ENCODE results near the gene DDR2.
"Not testable (repeated sequence)": the region's sequence is repeated elsewhere in the genome, so short reads cannot be mapped to it uniquely, and the experiment has no call there.

DDR2 gene
- 0.25 to 6.4 (median 0.56) reads per million in 17 experiments for total RNA-seq

DNA sequence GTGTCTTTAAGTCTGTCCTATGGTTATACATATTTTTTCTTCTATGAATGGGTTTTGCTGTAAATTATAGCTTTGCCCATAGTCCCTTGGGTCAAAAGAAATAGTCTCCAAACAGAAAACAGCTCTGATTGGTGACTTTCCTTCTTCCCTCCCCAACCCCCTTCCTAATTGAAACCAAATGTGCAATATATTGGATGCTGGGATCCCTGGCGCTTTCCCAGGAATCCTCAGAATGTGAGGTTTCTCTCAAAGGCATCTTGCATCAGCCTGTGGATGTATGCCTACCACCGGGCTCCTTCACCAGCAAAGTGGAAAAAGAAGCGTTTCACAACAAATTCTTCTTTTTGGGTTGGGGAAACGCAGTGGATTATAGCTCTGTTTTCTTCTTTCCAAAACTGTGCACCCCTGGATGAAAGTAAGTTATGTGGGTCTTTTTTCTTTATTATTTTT is at the start of gene DDR2:
DDR2 (plus strand) TSS at position 248 of the 450 bp plus-strand sequence. CDS start 86,600 bp downstream, outside the sequence.
- no peak for DNase-seq

DNA sequence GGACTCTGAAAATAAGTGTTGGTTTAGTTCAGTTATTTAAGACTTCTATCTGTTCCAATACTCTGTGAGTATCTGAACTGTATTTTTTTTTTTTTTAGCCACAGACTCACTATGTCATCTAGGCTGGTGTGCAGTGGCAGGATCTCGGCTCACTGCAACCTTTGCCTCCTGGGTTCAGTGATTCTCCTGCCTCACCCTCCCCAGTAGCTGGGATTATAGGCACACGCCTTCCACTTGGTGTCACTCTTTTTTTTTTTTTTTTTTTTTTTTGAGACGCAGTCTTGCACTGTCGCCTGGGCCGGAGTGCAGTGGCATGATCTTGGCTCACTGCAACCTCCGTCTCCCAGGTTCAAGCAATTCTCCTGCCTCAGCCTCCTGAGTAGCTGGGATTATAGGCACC is 49.4 kb upstream of the DDR2 start:
- not testable (repeated sequence) for DNase-seq

DNA sequence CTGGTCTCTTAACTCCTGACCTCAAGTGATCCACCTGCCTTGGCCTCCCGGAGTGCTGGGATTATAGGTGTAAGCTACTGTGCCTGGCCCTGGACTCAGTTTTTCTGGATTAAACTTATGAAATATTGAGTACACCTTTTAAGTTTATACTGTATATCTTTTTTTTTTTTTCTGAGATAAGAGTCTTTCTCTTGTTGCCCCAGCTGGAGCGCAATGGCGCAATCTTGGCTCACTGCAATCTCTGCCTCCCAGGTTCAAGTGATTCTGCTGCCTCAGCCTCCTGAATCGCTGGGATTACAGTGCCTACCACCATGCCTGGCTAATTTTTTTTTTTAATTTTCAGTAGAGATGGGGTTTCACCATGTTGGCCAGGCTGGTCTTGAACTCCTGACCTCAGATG is 47.2 kb upstream of the DDR2 start:
- not testable (repeated sequence) for DNase-seq

DNA sequence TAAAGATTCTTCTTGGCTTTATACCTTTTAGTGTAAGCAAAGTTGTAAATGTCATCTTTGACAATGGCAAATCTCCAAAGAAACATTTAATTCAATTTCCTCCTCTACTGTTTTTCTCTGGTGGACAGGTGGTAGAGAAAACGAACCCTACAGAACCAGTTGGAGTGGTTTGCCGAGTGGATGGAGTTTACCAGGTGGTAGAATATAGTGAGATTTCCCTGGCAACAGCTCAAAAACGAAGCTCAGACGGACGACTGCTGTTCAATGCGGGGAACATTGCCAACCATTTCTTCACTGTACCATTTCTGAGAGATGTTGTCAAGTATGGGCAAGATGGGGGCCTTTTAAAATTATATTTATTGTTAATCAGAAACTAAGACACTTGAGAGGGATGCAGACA is 44.9 kb upstream of the DDR2 start:
- DNase-seq = no peak

DNA sequence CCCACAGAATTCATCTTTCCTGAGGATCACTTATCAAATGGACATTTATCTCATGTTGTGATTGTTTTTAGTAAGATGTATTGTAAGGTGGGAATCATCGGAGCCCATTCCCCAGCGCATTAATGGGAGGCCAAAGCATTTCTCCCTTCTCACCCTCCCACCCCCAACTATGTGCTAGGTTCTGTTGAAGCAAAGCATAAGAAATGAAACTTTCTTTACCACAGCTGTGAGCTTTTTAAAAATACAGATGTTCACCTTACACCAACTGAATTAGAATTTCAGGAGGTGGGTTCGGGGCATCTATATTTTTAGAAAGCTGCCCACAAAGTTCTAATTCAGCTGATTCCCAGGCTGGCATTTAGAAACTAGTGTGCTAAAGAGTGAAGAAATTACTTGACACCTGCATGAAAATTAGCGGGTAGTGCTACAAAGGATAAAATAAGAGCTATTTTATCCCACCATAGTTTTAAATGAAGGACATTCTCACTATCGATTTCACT is 44.5 kb upstream of the DDR2 start:
- no peak for DNase-seq

DNA sequence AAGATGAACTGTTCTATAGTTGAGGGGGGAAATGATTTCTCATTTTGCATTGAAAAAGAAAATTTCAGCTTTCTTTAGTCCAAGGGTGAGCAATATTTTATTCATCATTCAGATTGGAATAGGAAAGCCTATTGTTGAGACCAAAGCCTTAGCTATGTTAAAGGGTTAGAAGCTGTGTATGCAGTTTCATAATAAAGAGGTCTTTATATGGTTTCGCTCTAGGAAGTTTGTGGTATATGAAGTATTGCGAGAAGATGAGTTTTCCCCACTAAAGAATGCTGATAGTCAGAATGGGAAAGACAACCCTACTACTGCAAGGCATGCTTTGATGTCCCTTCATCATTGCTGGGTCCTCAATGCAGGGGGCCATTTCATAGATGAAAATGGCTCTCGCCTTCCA is 42.2 kb upstream of the DDR2 start:
- DNase-seq = no peak

DNA sequence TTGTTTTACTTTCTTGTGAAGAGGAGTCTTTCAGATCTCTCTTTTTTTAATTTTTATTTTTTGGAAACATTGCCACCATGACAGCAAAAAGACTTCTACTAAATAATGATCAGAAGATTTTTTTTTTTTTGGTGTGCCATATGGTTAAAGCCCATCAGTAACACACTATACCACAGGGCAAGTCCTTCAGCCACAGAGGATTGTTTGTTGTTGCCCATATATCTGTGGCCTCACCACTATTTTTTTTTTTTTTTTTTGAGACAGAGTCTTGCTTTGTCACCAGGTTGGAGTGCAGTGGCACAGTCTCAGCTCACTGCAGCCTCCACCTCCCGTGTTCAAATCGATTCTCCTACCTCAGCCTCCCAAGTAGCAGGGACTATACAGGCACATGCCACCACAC is 41.6 kb upstream of the DDR2 start:
- no peak for DNase-seq

DNA sequence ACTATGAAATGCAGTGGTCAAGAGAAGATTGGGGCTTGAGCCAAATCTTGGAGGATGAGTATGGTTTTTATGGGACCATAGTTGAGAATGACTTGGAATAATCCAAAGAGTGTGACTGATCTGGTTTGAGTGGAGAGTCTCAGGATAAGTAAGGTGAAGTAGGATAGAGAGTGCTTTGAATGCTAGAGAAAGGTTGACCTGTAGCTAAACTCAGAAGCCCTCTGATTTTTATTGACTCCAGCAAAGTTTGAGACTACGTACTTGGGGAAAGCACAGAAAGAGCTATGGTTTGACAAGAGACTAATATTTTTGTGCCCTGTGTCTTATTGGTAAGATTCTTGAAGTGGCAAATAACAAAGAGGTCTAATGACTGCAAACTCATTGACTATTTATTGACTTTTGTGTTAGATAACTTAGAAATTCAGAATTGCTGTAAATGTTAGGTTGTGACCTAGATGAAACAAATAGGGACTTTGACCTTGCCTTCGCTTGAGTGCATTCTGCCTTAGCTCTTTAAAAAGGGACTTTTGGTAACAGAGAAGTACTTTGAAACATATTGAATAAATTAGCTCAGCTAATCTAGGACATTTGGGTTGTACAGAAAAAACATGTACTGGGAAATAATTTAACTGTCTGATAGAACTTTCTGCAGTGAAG is 35.6 kb upstream of the DDR2 start:
- DNase-seq = no peak

DNA sequence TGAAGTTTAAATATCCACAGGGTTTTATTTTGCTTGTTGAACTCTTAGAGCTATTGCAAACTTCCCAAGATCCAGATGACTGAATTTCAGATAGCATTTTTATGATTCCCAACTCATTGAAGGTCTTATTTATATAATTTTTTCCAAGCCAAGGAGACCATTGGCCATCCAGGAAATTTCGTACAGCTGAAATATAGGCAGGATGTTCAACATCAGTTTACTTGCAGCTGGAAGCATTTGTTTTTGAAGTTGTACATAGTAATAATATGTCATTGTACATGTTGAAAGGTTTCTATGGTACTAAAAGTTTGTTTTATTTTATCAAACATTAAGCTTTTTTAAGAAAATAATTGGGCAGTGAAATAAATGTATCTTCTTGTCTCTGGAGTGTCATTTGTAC is 32.8 kb upstream of the DDR2 start:
- no peak for DNase-seq

DNA sequence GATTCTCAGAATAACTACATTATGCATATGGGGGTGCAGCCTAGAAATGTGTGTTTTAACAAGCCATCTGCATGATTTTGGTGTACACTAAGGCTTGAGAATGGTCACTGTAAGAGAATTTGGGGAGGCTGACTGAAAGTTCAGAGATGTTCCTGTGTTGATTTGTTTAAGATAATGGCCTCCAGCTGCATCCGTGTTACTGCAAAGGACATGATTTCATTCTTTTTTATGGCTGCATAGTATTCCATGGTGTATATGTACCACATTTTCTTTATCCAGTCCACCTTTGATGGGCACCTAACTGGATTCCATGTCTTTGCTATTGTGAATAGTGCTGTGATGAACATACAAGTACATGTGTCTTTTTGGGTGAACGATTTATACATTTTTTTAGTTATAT is 29.1 kb upstream of the DDR2 start:
- not testable (repeated sequence) for DNase-seq

DNA sequence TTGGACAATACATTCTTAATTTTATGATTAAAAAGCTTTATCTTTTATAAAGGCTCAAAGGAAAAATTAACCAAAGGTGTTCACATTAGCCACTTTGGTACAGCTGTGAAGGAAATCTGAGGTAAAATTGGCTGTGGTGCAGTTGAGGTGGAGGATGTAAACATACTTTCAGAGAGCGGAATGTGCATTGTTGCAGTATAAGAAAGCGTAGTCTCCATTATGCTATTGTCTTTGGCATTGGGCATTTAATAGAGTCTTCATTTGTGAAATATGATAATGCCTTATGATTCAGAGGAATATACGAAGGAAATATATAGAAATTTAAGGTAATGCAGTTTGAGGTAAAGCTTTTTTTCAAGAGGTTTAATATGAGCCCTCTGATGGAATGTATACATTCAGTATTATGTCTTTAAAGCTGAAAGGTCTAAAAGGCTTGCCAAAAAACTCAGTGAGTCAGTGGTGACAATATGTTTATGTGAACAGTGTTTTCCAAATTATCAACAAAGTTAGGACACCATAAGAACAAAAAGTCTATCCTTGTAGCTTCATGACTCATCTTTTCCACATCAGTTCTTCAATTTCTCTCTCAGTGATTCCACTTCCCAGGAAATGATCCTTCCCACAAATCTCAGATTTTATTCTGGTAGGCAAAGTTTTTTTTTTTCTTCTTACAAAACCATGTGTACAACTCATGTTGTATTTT is 26.9 kb upstream of the DDR2 start:
- peak in 2 of 4 experiments; percentile 6 to 23 for DNase-seq

DNA sequence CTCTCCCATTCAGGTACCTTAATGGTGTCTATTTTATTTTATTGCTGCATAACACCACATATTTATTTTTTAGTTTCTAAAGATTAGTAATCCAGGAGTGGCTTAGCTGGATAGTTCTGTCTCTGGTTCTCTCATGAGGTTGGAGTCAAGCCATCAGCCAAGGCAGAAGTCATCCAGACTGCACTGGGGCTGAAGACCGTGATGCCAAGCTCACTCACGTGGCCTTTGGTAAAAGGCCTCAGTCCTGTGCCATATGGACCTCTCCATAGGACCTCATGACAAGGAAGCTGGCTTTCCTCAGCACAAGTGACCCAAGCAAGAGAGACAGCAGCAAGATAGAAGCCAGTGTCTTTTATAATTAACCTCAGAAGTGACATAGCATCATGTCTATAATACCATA is 23.0 kb upstream of the DDR2 start:
- DNase-seq = no peak

DNA sequence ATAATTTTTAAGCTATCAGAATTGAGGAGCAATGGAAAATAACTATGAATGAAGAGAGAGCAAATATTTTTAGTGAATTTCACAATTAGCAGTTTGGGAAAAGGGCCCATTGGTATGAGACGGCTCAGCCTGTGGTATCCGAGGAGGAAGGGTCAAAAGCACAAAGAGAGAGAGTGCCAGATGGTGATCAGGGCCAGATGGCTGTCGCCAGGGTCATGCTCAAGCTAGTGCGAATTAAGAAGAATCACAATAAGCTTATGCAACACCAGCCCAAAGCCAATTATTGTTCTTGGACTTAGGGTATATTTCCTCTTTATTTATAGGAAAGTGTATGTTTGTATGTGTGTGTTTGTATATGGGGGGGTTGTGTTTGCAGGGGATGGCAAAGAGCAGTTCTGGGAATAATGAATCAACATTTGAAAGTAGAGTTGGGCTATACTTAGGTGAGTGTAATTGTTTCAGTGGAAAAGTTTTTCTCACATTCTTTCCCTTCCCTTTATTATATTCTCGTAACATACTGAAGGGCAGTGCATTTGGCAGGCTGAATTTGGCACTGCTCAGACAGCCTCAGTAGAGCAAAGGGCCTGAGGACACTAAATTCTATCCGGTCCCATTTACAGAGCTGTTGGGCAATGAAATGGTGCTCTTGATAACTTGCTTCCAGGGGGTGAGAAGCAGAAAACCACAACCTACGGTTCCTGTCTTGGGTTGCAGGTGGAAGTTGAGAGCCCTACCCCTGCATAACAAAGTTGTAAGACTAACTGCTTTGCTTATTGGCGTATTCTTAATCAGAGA is 19.5 kb upstream of the DDR2 start:
- no peak for DNase-seq

DNA sequence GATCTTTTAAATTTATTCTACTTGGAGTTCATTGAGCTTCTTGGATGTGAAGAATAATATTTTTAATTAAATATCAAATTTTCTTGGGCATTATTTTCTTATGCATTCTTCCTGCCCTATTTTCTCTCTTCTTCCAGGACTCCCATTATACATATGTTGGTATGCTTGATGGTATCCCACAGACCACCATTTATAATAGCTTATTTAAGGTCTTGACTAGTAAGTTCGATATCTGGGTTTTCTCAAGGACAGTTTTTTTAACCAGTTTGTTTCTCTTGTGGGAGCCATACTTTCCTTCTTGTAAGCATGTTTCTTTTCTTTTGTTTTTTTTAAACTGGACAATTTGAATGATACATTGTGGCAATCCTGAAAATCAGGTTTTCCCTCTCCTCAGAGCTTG is 15.4 kb upstream of the DDR2 start:
- DNase-seq = no peak

DNA sequence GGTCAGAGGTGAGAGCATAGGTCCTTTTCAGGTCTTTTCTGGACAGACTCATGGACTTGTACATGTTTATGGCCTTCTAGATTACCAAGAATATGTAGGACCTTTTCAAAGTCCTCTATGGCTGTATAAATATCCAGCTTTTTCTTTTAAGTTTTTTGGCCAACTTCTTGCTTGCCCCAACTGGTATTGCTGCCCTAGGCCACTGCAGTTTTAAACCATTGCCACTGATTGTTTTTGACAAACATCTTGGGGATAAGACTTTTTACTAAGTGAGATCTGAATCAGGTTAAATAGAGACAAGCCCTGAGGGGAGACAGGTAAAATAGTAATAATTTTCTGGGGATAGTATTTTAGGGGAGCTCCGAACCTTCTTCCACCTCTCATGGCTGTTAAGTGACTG is 14.8 kb upstream of the DDR2 start:
- no peak for DNase-seq

DNA sequence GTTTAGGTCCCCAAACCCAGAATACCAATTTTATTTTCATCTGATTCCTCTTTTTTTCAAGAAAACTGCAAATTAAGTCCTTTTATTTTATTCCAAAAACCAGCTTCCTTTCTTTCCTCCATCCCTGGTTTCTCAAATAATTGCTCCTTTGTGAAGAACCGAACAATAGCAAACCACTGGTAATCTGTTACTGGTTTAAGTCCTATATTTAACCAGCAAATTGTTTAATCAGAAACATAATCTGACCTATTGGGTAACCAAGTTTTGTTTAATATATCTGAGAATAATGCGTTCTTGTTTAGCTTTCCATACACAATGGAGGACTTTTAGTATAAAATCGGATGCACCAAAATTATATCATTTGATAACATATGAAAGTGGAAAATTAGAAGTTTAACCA is 13.2 kb upstream of the DDR2 start:
- no peak for DNase-seq

DNA sequence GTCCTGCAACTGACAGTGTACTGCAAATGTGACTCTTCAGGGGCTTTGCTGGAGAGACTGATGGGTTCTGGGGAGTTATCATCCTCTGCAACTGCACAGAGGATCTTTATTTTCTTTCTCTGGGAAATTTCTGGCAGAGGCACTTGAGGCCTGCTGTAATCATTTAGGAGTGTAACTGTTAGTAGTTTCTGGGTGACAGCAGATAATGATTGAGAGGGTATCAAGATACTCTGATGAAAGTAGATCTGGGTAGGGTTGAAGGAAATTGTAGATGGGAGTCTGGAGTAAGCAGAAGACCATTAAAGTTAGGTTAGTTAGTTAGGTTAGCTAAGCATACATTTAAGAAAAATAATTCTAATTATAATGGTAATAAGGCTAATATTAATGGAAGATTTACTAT is 11.0 kb upstream of the DDR2 start:
- no peak for DNase-seq

DNA sequence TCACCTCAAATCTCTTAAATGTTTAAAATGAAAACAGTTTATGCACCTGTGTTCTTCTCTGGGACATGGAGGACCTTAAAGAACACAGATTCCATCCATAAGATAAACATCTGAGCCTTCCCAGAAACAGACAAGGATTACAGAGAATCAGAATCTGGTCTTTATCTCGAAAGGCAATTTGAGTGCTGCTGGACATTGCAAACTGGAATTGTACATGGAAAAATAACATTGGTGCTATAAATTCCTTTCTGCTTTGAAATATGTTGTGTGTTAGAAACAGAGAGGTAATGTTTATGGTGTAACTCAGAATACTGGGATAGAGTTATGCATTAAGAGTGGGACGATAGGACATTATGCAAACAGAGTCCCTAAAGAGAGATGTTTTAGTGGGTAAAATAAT is 6.6 kb upstream of the DDR2 start:
- DNase-seq = no peak

DNA sequence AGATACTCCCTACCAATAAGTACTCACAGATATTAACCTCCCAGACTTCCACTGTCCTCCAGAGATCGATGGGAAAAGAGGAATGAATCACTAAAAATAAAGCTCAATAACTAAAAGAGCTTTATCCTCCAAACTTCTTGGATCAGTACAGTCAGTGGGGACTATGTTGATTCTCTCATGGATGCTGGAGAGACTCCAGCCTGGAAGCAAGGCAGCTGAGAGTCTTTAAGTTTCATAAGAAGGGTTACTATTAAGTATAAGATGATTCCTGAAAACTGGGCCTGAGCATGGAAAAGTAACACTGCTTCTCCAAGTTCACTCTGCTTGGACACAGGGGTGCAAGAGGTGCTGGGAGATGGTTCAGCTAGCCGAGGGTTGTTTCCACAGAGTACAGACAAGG is 6.2 kb upstream of the DDR2 start:
- no peak for DNase-seq

DNA sequence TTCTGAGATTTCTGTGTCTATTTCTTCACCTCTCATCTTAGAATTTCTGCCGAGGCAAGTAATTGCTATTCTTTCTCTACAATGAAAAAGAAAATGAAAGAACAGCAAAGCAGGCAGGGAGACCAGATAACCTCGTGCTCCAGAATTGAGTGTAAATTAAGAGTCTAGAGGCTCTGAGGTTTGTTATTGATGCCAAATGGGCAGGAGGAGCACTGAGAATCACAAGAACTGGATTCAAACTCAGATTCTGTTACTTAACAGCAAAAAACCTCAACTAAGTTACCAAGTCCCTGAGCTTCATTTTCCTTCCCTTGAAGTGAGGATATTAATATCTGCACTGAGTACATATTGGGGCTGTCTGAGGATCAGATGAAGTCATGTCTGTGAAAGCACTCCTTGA is 5.5 kb upstream of the DDR2 start:
- no peak for DNase-seq

DNA sequence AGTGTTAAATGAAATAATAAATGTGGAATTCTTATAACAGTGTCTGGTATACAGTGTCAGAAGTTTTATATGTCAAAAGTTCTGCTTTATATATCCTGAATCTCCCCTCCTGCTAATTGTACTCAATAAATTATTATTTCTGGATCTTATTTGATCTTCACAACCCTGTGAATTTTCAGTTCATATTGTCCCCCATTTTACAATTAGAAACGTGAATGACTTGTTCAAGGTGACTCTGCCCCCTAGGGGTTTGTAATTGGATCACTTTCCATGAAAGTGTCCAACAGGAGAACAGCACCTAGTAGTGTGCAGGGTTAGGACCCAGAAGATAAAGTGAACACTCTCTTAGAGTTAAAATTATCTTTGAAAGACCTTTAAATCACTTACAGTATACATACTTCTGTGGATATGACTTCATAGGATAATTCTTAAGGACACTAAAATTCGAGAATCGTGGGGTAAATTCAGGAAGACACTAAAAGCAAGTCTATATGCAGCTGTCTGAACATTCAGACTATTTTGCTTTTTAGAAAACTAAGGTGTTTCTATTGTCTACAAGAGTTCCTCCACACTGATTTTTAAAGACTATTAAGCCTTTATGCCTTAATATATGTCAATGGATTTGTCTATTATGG is 4.5 kb upstream of the DDR2 start:
- peak; percentile 18 to 46 (median 34) for DNase-seq

DNA sequence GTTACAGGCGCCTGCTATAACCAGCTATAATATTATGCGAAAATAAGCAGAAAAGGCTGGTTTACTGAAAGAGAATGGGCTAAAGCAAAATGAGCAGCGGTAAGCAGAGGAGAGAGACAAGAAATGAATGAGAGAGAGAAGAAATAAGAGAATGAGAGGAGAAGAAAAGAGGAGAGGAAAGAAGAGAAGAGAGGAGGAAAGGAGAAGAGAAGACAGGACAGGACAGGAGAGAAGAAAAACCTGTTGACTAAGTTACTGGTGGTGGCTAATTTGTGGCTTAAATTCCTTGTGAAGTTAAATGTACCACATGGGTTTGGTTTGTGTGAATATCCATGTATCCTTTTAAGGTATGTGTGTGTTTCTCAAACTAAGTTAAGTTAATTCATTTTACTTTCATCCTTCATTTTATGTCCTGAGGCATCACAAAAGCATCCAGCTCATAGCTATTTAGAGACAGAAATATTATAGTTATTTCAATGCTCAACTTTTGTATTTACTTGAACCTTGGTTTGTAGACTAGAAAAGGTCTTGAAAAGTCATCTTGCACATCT is 3.1 kb upstream of the DDR2 start:
- DNase-seq = no peak

DNA sequence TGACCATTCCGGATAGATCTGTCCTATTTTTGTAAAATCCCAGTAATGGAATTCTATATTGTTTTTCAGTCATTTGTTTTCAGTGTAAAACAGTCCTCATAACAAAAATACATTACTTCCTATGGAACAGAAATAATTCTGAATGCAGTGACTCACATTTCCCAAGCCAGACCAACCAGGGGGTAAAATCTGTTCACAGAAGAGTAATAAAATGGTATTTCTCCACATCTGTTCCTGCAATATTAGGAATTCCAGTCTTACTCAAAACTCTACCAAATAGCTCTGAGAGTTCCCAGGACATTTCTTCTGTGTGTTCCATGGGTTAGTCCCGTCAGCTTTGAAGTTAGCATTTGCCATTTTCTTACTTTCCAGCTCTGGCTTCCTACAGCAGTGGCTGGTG is 2.6 kb upstream of the DDR2 start:
- DNase-seq = no peak
